B cell (primary cell): ENCODE results near the gene RPL13. TPM values are rescaled to one million over a fixed set of nuclear protein-coding genes. Genes with fewer than 3 reads are reported as not detected.

Experiments used
- ATAC-seq: fragments of 200-7000 bp; cut with Tn5 transposase; one replicate; pipeline ENCODE4 v1.10.0; 2021; ENCODE audit warnings: low read depth, mild to moderate bottlenecking, moderate number of reproducible peaks, moderate library complexity
- CTCF ChIA-PET: fragments of 350-600 bp; sonication (Branson Sonifier 250); formaldehyde crosslinking; loops from one replicate; lab custom pipeline; 2021; ENCODE audit warnings: antibody characterized with exemption, inconsistent platforms; lab: Charles Lee
- POLR2A ChIA-PET: fragments of 350-600 bp; sonication (Branson Sonifier 250); formaldehyde crosslinking; loops from one replicate; lab custom pipeline; 2021; ENCODE audit warnings: antibody characterized with exemption; lab: Charles Lee
- DNase-seq: peaks from one replicate; pipeline ENCODE4 v3.0.0; 2013
- H2AFZ ChIP-seq: 2 replicates; pipeline ENCODE4 v1.6.1; 2012; ENCODE audit warnings: mild to moderate bottlenecking, low read depth, low read length; ENCODE audit not compliant: insufficient read depth, poor library complexity, severe bottlenecking
- H3K27ac ChIP-seq, 2 donors: 1 replicate in 1 of 2; 2 replicates in 1 of 2; pipeline ENCODE4 v1.5.1; 2012 to 2013; ENCODE audit warnings: low read length in 2 of 2, mild to moderate bottlenecking in 2 of 2, moderate library complexity in 1 of 2
- H3K27me3 ChIP-seq, 4 experiments: fragments of 200-600 bp in 1 of 4; sonication (generic) in 1 of 4; replicated peaks in 1 of 4; 1 replicate in 2 of 4; 2 replicates in 2 of 4; pipeline versions ENCODE4 v1.6.1 to v1.7.0; 2013 to 2016; ENCODE audit warnings: low read length in 3 of 4, mild to moderate bottlenecking in 2 of 4, mixed read lengths in 1 of 4, moderate library complexity in 1 of 4; ENCODE audit not compliant: insufficient read depth in 4 of 4, control insufficient read depth in 3 of 4; ENCODE audit errors: control extremely low read depth in 1 of 4
- H3K36me3 ChIP-seq, 2 experiments: replicated peaks in 1 of 2; 1 replicate in 1 of 2; 2 replicates in 1 of 2; pipeline versions ENCODE4 v1.6.1 to v1.7.1; 2013; ENCODE audit warnings: low read length in 1 of 2; ENCODE audit not compliant: insufficient read depth in 2 of 2, control insufficient read depth in 1 of 2; ENCODE audit errors: control extremely low read depth in 1 of 2, extremely low read depth in 1 of 2
- H3K4me1 ChIP-seq, 2 donors: fragments of 200-600 bp in 1 of 2; sonication (generic) in 1 of 2; 1 replicate in 1 of 2; 2 replicates in 1 of 2; pipeline versions ENCODE4 v1.5.1 to v1.6.1; 2013 to 2017; ENCODE audit warnings: low read length in 2 of 2; ENCODE audit not compliant: control insufficient read depth in 2 of 2, insufficient read depth in 2 of 2
- H3K4me2 ChIP-seq: replicated peaks from 2 replicates; pipeline ENCODE3; 2012; ENCODE audit warnings: mild to moderate bottlenecking, low read depth, low read length; ENCODE audit not compliant: poor library complexity, severe bottlenecking
- H3K4me3 ChIP-seq, 5 experiments: fragments of 200-600 bp in 1 of 5; sonication (generic) in 1 of 5; 1 replicate in 3 of 5; 2 replicates in 2 of 5; pipeline versions ENCODE4 v1.5.1 to v1.7.0; 2011 to 2016; ENCODE audit warnings: low read length in 4 of 5, mild to moderate bottlenecking in 4 of 5, low read depth in 2 of 5, control low read depth in 1 of 5, moderate library complexity in 1 of 5; ENCODE audit not compliant: insufficient read depth in 1 of 5; ENCODE audit errors: control extremely low read depth in 1 of 5, extremely low read depth in 1 of 5
- H3K79me2 ChIP-seq: fragments of 200-600 bp; sonication (generic); one replicate; pipeline ENCODE4 v1.6.0; 2016; ENCODE audit warnings: low read length; ENCODE audit not compliant: control insufficient read depth, insufficient read depth
- H3K9ac ChIP-seq: fragments of 200-600 bp; sonication (generic); 2 replicates; pipeline ENCODE4 v1.6.1; 2017; ENCODE audit warnings: mild to moderate bottlenecking, low read length, moderate library complexity
- H3K9me3 ChIP-seq, 3 donors: one replicate each; pipeline versions ENCODE4 v1.6.1 to v1.7.1; 2013; ENCODE audit warnings: low read length in 2 of 3; ENCODE audit not compliant: control insufficient read depth in 2 of 3, insufficient read depth in 1 of 3; ENCODE audit errors: control extremely low read depth in 1 of 3
- H4K20me1 ChIP-seq: 2 replicates; pipeline ENCODE4 v1.6.0; 2012; ENCODE audit warnings: mild to moderate bottlenecking, low read length; ENCODE audit not compliant: insufficient read depth, control insufficient read depth, poor library complexity, severe bottlenecking
- H3K27ac Mint-ChIP-seq: one replicate; pipeline ENCODE4 v1.8.0; 2021; ENCODE audit warnings: mixed read lengths
- H3K27me3 Mint-ChIP-seq: one replicate; pipeline ENCODE4 v1.8.0; 2021; ENCODE audit warnings: mixed read lengths
- H3K4me1 Mint-ChIP-seq: one replicate; pipeline ENCODE4 v1.8.0; 2021; ENCODE audit warnings: mixed read lengths
- H3K4me3 Mint-ChIP-seq: one replicate; pipeline ENCODE4 v1.8.0; 2021; ENCODE audit warnings: mixed read lengths
- H3K9me3 Mint-ChIP-seq: one replicate; pipeline ENCODE4 v1.8.0; 2022; ENCODE audit warnings: mixed read lengths; ENCODE audit not compliant: insufficient read depth
- EZH2 ChIP-seq: IDR thresholded peaks from 2 replicates; pipeline ENCODE4 v1.6.1; 2012; ENCODE audit warnings: borderline replicate concordance, low read depth, mild to moderate bottlenecking, moderate library complexity, low read length; ENCODE audit not compliant: insufficient read depth, poor library complexity, severe bottlenecking
- WGBS: methylation state at CpG from one replicate; pipeline ENCODE4 v1.1.5; 2013; ENCODE audit warnings: missing lambda C conversion rate; ENCODE audit not compliant: insufficient coverage; 5-methylcytosine and 5-hydroxymethylcytosine counted together
- intact Hi-C: fragments of 100-400 bp; cut with micrococcal nuclease; formaldehyde crosslinking; loops from one replicate; pipeline ENCODE4 v1.10.0; 2022
- polyA plus RNA-seq: library from polyadenylated mRNA; depleted of rRNA; stranded (reverse); fragments of >200 nt; gene quantifications from 2 replicates; pipeline ENCODE4 v1.2.3, GENCODE V29; 2012
- total RNA-seq, 2 donors: library from RNA; stranded (reverse); fragments of 120-200 nt in 1 of 2; gene quantifications; 1 replicate in 1 of 2; 2 replicates in 1 of 2; pipeline versions ENCODE4 v1.2.3 to v1.2.4, GENCODE V29; 2013 to 2022
- TF ChIP-seq, protein P1 (sequence below): fragments of 200-600 bp; IDR thresholded peaks from one replicate; pipeline ENCODE4 v1.8.0; 2022; ENCODE audit warnings: antibody characterized with exemption, mild to moderate bottlenecking

RPL13 gene
- total and polyA plus RNA-seq, 2 donors (not counting 1 experiment from before 2014, with no cell fraction given): 3,184 to 11,676 TPM

DNA sequence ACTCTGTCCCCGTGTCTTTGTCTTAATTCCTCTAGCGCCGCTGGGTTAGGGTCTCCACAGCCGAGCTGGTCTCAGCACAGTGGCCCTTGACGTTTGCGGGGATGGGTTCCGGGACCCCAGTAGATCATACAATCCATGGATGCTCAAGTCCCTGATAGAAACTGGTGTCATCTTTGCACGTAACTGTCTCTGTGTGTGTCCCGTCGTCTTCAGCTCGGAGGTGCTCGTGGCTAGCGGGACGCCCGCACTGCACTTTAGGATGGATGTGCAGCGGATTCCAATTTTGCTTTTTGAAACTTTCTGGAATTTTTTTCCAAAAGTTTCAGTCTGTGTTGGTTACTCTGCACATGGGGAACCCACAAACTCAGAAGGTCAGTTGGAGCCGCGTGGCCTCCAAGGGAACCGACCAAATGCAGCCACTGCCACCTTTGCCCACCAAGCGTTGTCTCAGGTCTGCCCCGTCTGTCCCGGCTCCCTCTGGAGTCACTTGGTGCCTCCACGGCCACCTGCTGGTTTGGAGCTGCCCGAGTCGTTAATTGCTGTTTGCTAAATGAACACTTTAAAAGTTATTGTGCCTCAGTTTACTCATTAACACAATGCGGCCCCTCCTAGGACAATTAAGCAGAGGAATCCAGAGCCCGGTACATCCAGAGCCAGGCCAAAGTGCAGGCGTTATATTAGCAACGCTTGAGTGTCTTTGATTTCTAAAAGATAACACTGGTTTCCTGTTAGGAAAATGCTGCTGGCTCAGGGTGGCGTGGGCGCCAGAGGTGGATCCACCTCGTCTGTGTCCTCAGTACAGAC, 47.7 kb downstream of the RPL13 start:
- Mint-ChIP-seq H3K27ac (no peak overlapping the region), H3K27me3 (peaks cover 12% of the 10 kb centered on the region), H3K4me3 (no peak overlapping the region), H3K4me1 (peaks cover under 1% of the 10 kb centered on the region), H3K9me3 (no peaks in the 10 kb centered on the region)
- H4K20me1 ChIP-seq: no peaks in the 10 kb centered on the region
- 84% methylated on average over 31 of the region's 32 CpGs for WGBS
- H3K9me3 ChIP-seq: no peaks in the 10 kb centered on the region
- ChIA-PET POLR2A (no interaction called here), CTCF (no interaction called here)
- no peak overlapping the region for H3K27ac ChIP-seq
- no peak overlapping the region for H2AFZ ChIP-seq
- no peak overlapping the region for H3K4me2 ChIP-seq
- no peak overlapping the region for H3K9ac ChIP-seq
- peaks cover 0 to under 1% (median 0%) of the 10 kb centered on the region in 4 experiments for H3K27me3 ChIP-seq
- intact Hi-C loops: no loop called here
- DNase-seq (no peak), ATAC-seq (no peak)
- no peaks in the 10 kb centered on the region for H3K79me2 ChIP-seq
- TF ChIP-seq, protein P1, sequence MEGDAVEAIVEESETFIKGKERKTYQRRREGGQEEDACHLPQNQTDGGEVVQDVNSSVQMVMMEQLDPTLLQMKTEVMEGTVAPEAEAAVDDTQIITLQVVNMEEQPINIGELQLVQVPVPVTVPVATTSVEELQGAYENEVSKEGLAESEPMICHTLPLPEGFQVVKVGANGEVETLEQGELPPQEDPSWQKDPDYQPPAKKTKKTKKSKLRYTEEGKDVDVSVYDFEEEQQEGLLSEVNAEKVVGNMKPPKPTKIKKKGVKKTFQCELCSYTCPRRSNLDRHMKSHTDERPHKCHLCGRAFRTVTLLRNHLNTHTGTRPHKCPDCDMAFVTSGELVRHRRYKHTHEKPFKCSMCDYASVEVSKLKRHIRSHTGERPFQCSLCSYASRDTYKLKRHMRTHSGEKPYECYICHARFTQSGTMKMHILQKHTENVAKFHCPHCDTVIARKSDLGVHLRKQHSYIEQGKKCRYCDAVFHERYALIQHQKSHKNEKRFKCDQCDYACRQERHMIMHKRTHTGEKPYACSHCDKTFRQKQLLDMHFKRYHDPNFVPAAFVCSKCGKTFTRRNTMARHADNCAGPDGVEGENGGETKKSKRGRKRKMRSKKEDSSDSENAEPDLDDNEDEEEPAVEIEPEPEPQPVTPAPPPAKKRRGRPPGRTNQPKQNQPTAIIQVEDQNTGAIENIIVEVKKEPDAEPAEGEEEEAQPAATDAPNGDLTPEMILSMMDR: no peak
- no peak for TF ChIP-seq EZH2
- no peaks in the 10 kb centered on the region for H3K36me3 ChIP-seq
- no peak overlapping the region for H3K4me3 ChIP-seq
- H3K4me1 ChIP-seq: no peaks in the 10 kb centered on the region

GRCh38 chr16:89610108-89610453, 49.6 kb downstream of the RPL13 start:
- Histone ChIP-seq H3K9me3 (no peaks in the 10 kb centered on the region), H3K9ac (no peak overlapping the region), H3K36me3 (no peaks in the 10 kb centered on the region), H3K79me2 (no peaks in the 10 kb centered on the region), H4K20me1 (no peaks in the 10 kb centered on the region), H3K4me2 (no peak overlapping the region), H3K27ac (no peak overlapping the region), H3K4me3 (no peak overlapping the region), H2AFZ (no peak overlapping the region), H3K4me1 (no peaks in the 10 kb centered on the region), H3K27me3 (peaks cover 0 to 4% (median 0%) of the 10 kb centered on the region in 4 experiments)
- no peak overlapping the region for H3K4me3 Mint-ChIP-seq
- intact Hi-C loops: no loop called here
- no peaks in the 10 kb centered on the region for H3K9me3 Mint-ChIP-seq
- no peak overlapping the region for H3K27ac Mint-ChIP-seq
- no peaks in the 10 kb centered on the region for H3K4me1 Mint-ChIP-seq
- no CpG with 5 or more reads among the region's 1 CpG for WGBS
- DNase-seq (no peak), ATAC-seq (no peak)
- H3K27me3 Mint-ChIP-seq: peaks cover 12% of the 10 kb centered on the region
- POLR2A ChIA-PET: interaction anchor here (0.6 kb wide), 1 partner anchor 13 kb away, joined by 3 read pairs; no protein-coding TSS in a partner anchor
- no peak for TF ChIP-seq EZH2
- TF ChIP-seq, protein P1: no peak
- CTCF ChIA-PET: no interaction called here
